NCI-H187 (cell line): ENCODE data around the gene PCDHA13.
"Not testable (repeated sequence)": the region's sequence is repeated elsewhere in the genome, so short reads cannot be mapped to it uniquely, and the experiment has no call there.

Experiments
- DNase-seq, 2 experiments: peaks; one replicate each; lab custom pipeline; 2025; lab: John Stamatoyannopoulos, UW

Gene PCDHA13, protein sequence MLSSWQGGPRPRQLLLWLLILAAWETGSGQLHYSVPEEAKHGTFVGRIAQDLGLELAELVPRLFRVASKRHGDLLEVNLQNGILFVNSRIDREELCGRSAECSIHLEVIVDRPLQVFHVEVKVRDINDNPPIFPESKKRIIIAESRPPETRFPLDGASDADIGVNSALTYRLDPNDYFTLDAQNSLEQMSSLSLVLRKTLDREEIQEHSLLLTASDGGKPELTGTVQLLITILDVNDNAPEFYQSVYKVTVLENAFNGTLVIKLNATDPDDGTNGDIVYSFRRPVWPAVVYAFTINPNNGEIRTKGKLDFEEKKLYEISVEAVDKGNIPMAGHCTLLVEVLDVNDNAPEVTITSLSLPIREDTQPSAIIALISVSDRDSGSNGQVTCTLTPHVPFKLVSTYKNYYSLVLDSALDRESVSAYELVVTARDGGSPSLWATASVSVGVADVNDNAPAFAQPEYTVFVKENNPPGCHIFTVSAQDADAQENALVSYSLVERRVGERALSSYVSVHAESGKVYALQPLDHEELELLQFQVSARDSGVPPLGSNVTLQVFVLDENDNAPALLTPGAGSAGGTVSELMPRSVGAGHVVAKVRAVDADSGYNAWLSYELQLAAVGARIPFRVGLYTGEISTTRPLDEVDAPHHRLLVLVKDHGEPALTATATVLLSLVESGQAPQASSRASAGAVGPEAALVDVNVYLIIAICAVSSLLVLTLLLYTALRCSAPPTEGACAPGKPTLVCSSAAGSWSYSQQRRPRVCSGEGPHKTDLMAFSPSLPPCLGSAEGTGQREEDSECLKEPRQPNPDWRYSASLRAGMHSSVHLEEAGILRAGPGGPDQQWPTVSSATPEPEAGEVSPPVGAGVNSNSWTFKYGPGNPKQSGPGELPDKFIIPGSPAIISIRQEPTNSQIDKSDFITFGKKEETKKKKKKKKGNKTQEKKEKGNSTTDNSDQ

DNA sequence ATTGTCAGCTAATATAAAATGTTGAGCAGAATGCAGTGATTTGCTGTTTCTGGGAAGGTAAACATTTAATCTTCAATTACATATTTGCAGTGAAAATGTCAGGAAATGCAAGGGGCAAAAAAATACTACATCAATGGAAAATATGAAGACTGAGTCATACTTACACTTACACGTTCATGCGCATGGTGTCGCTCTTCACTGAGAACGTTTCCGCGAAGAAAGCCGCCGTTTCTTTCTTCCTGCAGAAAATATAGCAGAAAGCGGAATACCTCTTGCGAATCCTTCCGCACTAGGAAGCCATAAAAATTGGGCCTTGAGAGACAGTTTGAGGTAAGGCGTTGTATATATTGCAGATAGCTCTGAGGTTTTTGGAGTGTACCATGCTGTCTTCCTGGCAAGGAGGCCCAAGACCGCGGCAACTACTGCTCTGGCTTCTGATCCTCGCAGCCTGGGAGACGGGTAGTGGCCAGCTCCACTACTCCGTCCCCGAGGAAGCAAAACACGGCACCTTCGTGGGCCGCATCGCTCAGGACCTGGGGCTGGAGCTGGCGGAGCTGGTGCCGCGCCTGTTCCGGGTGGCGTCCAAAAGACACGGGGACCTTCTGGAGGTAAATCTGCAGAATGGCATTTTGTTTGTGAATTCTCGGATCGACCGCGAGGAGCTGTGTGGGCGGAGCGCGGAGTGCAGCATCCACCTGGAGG is at the start of gene PCDHA13:
PCDHA13 (plus strand) TSS at position 236 of the 702 bp plus-strand sequence; CDS start at position 381, 145 bp downstream.
- no peak for DNase-seq

DNA sequence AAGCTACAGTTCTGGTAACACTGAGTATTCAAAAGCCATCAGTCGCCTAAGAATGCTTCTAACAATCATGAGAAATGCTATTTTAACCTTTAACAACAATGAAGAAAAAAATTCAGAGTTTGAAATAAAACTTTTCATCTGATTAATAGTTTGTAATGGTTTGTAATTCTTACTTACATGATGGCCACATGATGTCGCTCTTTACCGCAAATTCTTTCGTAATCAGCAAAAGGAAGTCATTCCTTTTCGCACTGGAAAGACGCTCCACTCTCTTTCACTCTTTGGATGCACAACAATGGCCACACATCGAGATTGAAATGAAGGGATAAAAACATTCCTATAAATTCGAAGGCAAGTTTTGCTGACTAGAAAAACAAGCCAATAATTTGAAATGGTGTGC is 47.9 kb upstream of the PCDHA13 start, which contains the start of gene PCDHA7:
PCDHA7 (plus strand) TSS at position 277 of the 400 bp plus-strand sequence; CDS start at position 392, 115 bp downstream.
- DNase-seq: no peak

DNA sequence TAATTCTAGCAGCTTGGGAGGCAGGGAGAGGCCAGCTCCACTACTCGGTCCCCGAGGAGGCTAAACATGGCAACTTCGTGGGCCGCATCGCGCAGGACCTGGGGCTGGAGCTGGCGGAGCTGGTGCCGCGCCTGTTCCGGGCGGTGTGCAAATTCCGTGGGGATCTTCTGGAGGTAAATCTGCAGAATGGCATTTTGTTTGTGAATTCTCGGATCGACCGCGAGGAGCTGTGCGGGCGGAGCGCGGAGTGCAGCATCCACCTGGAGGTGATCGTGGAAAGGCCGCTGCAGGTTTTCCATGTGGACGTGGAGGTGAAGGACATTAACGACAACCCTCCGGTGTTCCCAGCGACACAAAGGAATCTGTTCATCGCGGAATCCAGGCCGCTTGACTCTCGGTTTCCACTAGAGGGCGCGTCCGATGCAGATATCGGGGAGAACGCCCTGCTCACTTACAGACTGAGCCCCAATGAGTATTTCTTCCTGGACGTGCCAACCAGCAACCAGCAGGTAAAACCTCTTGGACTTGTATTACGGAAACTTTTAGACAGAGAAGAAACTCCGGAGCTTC is 47.4 kb upstream of the PCDHA13 start:
- not testable (repeated sequence) for DNase-seq

DNA sequence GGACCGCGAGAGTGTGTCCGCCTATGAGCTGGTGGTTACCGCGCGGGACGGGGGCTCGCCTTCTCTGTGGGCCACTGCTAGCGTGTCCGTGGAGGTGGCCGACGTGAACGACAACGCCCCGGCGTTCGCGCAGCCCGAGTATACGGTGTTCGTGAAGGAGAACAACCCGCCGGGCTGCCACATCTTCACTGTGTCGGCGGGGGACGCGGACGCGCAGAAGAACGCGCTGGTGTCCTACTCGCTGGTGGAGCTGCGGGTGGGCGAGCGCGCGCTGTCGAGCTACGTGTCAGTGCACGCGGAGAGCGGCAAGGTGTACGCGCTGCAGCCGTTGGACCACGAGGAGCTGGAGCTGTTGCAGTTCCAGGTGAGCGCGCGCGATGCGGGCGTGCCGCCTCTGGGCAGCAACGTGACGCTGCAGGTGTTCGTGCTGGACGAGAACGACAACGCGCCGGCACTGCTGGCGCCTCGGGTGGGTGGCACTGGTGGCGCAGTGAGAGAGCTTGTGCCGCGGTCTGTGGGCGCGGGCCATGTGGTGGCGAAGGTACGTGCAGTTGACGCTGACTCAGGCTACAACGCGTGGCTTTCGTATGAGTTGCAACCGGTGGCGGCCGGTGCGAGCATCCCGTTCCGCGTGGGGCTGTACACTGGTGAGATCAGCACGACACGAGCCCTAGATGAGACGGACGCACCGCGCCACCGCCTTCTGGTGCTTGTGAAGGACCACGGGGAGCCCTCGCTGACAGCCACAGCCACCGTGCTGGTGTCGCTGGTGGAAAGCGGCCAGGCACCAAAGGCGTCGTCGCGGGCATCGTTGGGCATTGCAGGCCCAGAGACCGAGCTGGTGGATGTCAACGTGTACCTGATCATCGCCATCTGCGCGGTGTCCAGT is 46.1 kb upstream of the PCDHA13 start:
- DNase-seq: no peak

DNA sequence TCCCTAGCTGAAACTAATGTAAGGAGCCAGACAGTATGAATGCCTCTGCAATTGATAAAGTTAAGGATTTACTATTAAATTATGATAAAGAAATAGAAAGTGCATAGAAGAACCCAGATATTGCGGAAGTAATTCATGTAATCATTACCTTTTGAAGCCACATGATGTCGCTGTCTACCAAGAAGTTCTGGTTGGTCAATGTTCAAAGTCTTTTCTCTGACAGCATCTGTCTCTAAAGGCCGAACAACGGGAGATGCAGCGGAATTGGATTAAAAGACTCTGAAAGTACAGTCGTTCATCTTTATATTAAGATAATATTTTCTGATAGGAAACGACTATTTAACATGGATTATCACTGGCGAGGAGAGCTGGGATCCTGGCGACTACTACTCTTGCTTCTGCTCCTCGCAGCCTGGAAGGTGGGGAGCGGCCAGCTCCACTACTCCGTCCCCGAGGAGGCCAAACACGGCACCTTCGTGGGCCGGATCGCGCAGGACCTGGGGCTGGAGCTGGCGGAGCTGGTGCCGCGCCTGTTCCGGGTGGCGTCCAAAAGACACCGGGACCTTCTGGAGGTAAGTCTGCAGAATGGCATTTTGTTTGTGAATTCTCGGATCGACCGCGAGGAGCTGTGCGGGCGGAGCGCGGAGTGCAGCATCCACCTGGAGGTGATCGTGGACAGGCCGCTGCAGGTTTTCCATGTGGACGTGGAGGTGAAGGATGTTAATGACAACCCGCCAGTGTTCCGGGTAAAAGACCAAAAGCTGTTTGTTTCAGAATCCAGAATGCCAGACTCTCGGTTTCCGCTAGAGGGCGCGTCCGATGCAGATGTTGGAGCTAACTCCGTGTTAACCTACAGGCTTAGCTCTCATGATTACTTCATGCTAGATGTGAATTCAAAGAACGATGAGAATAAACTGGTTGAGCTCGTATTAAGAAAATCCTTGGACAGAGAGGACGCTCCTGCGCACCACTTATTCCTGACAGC is 40.7 kb upstream of the PCDHA13 start, which contains the start of gene PCDHA8:
PCDHA8 (plus strand) TSS at position 210 of the 985 bp plus-strand sequence; CDS start at position 345, 135 bp downstream.
- no peak for DNase-seq

DNA sequence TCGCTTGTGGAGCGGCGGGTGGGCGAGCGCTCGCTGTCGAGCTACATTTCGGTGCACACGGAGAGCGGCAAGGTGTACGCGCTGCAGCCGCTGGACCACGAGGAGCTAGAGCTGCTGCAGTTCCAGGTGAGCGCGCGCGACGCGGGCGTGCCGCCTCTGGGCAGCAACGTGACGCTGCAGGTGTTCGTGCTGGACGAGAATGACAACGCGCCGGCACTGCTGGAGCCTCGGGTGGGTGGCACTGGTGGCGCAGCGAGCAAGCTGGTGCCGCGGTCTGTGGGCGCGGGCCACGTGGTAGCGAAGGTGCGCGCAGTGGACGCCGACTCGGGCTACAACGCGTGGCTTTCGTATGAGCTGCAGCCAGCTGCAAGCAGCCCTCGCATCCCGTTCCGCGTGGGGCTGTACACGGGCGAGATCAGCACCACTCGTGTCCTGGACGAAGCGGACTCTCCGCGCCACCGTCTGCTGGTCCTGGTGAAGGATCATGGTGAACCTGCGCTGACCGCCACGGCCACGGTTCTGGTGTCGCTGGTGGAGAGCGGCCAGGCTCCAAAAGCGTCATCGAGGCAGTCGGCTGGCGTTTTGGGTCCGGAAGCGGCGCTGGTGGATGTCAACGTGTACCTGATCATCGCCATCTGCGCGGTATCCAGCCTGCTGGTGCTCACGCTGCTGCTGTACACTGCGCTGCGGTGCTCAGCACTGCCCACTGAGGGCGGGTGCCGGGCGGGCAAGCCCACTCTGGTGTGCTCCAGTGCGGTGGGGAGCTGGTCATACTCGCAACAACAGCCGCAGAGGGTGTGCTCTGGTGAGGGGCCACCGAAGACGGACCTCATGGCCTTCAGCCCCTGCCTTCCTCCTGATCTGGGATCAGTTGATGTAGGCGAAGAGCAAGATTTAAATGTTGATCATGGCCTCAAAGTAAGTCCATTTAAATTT is 38.9 kb upstream of the PCDHA13 start:
- DNase-seq: no peak

DNA sequence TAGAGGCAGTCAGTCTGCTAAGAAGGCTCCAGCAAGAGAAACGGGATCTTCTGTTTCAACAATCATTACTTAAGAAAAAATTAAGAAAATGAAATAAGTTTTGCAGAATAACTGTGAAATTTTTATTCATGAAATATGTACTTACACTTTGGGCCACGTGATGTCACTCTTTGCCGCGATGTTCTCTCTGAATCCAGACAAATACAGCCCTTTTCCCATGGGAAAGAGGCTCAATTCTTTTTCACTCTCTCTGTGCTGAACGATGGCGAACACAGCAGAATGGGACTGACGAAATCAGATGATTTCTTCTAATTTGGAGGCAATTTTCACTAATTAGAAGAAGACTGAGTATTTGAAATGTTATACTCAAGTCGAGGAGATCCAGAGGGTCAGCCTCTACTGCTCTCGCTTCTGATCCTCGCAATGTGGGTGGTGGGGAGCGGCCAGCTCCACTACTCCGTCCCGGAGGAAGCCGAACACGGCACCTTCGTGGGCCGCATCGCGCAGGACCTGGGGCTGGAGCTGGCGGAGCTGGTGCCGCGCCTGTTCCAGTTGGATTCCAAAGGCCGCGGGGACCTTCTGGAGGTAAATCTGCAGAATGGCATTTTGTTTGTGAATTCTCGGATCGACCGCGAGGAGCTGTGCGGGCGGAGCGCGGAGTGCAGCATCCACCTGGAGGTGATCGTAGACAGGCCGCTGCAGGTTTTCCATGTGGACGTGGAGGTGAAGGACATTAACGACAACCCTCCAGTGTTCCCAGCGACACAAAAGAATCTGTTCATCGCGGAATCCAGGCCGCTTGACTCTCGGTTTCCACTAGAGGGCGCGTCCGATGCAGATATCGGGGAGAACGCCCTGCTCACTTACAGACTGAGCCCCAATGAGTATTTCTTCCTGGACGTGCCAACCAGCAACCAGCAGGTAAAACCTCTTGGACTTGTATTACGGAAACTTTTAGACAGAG is 33.5 kb upstream of the PCDHA13 start, which contains the start of gene PCDHA9:
PCDHA9 (plus strand) TSS at position 244 of the 964 bp plus-strand sequence; CDS start at position 358, 114 bp downstream.
- DNase-seq: not testable (repeated sequence)

DNA sequence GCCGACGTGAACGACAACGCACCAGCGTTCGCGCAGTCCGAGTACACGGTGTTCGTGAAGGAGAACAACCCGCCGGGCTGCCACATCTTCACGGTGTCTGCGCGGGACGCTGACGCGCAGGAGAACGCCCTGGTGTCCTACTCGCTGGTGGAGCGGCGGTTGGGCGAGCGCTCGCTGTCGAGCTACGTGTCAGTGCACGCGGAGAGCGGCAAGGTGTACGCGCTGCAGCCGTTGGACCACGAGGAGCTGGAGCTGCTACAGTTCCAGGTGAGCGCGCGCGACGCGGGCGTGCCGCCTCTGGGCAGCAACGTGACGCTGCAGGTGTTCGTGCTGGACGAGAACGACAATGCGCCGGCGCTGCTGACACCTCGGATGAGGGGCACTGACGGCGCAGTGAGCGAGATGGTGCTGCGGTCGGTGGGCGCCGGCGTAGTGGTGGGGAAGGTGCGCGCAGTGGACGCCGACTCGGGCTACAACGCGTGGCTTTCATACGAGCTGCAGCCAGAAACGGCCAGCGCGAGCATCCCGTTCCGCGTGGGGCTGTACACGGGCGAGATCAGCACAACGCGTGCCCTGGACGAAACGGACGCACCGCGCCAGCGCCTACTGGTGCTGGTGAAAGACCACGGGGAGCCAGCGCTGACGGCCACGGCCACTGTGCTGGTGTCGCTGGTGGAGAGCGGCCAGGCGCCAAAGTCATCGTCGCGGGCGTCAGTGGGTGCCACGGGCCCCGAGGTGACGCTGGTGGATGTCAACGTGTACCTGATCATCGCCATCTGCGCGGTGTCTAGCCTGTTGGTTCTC is 31.9 kb upstream of the PCDHA13 start:
- DNase-seq: not testable (repeated sequence)

DNA sequence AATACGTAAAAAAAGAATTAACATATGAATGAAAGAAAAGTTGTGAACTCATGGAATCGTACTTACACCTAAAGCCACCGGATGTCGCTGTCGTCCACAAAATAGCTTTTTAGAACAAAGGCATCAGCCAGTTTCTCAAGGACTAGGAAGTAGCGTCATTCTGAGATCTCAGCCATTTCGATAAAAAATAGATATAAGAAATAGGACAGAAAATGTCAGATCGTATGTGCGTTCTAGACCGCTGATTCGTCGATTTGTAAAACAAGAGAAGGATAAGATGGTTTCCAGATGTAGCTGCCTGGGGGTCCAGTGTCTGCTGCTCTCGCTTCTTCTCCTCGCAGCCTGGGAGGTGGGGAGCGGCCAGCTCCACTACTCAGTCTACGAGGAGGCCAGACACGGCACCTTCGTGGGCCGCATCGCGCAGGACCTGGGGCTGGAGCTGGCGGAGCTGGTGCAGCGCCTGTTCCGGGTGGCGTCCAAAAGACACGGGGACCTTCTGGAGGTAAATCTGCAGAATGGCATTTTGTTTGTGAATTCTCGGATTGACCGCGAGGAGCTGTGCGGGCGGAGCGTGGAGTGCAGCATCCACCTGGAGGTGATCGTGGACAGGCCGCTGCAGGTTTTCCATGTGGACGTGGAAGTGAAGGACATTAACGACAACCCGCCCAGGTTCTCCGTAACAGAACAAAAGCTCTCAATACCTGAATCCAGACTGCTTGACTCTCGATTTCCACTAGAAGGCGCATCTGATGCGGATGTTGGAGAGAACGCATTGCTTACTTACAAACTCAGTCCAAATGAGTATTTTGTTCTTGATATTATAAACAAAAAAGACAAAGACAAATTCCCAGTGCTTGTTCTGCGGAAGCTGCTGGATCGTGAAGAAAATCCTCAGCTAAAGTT is 25.9 kb upstream of the PCDHA13 start, which contains the start of gene PCDHA10:
PCDHA10 (plus strand) TSS at position 126 of the 903 bp plus-strand sequence; CDS start at position 278, 152 bp downstream.
- peak; percentile 56 to 67 for DNase-seq

DNA sequence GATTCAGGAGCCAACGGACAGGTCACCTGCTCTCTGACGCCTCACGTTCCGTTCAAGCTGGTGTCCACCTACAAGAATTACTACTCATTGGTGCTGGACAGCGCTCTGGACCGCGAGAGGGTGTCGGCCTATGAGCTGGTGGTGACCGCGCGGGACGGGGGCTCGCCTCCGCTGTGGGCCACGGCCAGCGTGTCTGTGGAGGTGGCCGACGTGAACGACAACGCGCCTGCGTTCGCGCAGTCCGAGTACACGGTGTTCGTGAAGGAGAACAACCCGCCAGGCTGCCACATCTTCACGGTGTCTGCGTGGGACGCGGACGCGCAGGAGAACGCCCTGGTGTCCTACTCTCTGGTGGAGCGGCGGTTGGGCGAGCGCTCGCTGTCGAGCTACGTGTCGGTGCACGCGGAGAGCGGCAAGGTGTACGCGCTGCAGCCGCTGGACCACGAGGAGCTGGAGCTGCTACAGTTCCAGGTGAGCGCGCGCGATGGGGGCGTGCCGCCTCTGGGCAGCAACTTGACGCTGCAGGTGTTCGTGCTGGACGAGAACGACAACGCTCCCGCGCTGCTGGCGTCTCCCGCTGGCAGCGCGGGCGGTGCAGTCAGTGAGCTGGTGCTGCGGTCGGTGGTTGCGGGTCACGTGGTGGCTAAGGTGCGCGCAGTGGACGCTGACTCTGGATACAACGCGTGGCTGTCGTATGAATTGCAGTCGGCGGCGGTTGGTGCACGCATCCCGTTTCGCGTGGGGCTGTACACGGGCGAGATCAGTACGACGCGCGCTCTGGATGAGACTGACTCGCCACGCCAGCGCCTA is 24.5 kb upstream of the PCDHA13 start:
- DNase-seq: no peak

DNA sequence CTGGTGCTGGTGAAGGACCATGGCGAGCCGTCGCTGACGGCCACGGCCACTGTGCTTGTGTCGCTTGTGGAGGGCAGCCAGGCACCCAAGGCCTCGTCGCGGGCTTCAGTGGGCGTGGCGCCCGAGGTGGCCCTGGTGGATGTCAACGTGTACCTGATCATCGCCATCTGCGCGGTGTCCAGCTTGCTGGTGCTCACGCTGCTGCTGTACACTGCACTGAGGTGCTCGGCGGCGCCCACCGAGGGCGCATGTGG is 24.0 kb upstream of the PCDHA13 start:
- no peak for DNase-seq

DNA sequence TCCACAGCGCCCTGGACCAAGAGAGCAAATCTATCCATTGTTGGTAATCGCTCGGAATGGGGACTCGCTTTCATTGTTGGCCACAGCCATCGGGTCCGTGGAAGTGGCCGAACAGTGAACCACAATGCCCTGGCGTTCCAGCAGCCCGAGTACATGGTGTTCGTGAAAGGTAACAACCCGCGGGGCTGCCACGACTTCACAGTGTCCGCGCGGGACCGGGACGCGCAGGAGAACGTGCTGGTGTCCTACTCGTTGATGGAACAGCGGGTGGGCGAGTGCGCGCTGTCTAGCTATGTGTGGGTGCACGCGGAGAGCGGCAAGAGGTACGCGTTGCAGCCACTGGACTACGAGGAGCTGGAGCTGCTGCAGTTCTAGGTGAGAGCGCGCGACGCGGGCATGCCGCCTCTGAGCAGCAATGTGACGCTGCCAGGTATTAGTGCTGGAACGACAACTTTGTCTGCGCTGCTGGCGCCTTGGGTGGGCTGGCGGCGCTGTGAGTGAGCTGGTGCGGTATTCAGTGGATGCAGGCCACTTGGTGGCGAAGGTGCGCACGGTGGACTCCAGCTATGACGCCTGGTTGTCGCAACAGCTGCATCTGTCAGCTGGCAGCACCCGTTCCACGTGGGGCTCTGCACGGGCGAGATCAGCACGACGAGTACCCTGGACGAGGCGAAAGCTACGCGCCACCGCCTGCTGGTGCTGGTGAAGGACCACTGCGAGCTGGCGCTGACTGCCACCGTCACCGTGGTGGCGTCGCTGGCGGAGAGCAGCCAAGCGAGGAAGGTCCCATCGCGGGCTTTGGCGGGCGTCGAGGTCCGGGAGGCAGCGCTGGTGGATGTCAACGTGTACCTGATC is 19.3 kb upstream of the PCDHA13 start:
- DNase-seq: no peak
